ENCODE results near the gene RDM1.
"Not testable (repeated sequence)": the region's sequence is repeated elsewhere in the genome, so short reads cannot be mapped to it uniquely, and the experiment has no call there.

RDM1 gene, protein sequence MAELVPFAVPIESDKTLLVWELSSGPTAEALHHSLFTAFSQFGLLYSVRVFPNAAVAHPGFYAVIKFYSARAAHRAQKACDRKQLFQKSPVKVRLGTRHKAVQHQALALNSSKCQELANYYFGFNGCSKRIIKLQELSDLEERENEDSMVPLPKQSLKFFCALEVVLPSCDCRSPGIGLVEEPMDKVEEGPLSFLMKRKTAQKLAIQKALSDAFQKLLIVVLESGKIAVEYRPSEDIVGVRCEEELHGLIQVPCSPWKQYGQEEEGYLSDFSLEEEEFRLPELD

DNA sequence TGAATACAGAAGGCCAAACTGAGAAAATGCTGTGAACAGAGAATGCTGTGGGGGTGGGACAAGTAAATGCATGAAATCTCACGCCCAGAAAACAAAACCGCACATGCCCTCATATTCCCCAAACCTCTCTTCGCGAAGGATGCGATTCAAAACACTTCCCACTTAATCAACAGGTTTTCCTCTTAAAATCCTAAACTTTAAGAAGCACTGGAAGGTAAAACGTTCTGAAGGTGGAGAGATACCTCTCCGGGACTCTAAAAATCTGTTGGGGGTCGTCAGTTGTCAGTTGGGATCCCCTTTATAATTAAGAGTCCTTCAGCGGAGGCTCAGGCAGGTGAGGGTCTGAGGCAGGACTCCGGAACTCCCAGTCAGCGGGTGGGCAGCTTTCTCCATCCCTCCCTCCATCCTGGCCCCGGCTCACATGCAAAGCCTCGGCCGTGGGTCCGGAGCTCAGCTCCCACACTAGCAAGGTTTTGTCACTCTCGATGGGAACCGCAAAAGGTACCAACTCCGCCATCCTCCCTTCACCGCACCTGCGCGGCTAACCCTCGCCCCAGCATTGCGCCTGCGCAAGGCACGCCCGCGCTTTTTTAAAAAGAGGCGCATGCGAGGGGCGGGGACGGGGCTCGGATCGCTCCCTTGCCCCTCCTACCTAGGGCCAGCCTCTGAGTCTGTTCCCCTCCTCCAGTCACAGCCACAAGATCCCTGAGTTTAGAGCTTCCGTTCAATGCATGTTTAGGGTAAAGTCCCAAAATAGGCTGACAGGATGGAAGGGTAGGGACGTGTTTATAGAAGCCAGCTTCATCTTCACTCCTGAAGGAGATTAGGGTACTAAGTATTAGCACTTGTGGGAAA is at the start of gene RDM1:
Gene RDM1, minus strand, starts transcription at position 563 of the 855 bp plus-strand sequence. Its CDS starts 46 bp downstream, at position 517.
- DNase-seq = peak; percentile 94

DNA sequence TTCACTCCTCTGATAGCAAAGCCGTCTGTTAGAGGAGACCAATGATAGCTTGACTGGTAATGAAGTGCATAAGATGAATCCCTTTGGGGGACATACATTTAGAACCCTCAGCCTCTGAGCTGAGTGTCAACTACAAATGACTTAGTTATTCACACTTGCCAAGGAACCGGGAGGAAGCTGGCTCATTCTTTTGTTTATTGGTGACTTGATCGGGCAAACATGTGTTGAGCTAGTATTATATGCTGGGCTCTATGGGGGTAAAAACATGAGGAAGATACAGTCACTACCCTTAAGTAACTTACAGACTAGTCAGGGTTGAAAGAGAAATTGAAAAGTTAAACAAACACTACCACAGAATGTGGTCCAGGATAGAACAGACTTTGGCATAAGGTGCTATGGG is 47.8 kb upstream of the RDM1 start:
- DNase-seq = no peak

GRCh38 chr17:35977509-35977908 is 46.9 kb upstream of the RDM1 start:
- no peak for DNase-seq

GRCh38 chr17:35973333-35974260 is 43.0 kb upstream of the RDM1 start:
- no peak for DNase-seq

DNA sequence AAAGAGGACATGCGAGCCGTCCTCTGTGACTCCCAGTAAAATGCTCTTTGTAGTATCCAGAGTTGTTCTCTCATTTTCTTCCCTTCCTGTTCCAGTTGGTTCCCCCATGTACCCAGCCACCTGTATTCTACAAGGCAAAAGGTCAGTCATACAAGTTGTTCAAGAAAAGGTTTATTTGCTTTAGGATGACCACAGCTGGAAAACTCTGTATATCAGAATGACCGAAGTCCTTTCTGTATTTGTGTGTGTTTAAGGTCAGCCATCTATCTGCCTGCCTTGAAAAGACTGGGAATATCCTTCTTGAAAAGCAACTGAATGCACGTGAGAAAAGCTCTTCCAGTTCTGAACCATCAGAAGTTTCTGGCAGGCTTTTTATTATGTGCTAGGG is 42.4 kb upstream of the RDM1 start:
- DNase-seq = no peak

DNA sequence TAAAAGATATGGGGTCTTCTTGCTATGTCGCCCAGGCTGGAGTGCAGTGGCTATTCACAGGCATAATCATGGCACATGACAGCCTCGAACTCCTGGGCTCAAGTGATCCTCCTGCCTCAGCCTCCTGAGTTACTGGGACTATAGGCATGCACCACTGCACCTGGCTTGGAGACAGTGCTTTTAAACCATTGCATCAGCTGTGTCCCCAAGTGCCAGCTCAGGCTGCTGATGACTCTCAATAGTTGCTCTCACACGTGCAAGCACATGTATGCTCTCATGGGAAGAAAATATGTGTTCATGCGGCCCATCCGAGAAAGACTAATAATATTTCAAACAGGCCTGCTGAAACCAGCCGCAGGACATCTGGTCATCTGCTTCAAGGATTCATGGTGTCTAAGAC is 42.0 kb upstream of the RDM1 start:
- DNase-seq = no peak

GRCh38 chr17:35972066-35972465 is 41.5 kb upstream of the RDM1 start:
- no peak for DNase-seq

DNA sequence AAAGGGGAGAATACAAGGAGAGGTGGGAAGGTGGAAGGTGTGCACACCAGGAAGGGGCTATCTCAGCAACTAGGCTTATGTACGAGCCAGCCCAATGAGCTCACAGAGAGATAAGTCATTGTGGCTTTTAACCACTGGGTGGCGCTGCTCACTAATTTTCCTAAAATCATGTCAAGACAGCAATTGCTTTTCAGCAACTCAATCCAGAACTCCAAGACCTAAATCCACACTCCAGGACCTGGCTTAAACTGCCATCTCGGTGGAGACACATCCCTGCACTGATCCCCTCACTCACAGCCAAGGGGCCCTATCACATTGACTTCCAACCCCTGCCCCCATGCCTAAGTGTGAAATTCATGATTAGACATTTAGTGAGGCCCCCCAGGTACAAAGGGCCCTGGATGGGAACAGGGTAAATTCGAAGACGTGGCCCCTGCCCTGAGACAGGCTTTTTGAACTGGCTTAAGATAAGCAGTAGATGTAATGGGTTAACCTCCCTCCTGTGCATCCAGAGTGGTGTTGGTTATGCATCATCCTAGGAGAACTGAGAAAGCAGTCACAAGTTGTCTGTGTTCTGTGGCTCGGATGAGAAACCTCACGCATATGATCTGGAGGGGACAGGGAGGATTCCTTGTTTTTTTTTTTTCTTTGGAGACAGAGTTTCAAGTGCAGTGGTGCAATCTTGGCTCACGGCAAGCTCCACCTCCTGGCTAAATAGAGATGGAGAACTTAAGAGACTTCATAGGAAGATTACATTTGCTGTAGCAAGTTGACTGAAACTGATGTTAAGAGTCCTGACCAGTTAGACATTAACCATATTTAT is 39.2 kb upstream of the RDM1 start:
- DNase-seq = peak; percentile 90

- DNase-seq = no peak
Observed at GRCh38 chr17:35968520-35969054, 38.0 kb upstream of the RDM1 start.

- DNase-seq = no peak
Observed at GRCh38 chr17:35965272-35965671, 34.7 kb upstream of the RDM1 start.

DNA sequence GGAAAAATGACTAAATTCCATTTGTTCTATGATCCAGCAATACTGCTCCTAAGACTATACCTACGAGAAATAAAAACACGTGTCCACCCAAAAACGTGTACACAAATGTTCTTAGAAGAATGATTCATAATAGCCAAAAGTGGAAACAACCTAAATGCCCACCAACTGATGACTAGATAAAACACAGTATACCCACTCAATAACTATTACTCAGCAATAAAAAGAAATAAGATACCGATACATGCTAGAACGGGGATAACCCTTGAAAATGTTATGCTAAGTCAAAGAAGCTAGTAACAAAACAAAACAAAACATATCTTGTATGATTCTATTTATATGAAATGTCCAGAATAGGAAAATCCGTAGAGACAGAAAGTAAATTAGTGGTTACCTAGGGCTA is 33.1 kb upstream of the RDM1 start:
- no peak for DNase-seq

- no peak for DNase-seq
Observed at GRCh38 chr17:35953720-35954119, 23.1 kb upstream of the RDM1 start.

- DNase-seq = no peak
Observed at GRCh38 chr17:35949401-35949800, 18.8 kb upstream of the RDM1 start.

DNA sequence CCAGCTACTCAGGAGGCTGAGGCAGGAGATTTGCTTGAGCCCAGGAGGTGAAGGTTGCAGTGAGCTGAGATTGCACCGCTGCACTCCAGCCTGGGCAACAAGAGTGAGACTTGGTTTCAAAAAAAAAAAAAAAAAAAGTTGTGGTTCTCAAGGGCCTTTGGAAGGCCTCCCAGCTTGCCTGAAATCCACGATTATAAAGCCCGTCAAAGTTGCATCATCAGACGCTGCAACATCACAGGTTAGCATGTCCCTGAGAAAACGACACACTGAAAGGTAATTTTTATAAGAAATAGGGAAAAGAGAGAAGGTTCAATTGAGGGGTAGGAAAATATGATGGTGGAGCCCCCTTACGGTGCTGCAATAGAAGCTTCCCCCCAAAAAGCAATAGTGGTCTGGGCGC is 17.5 kb upstream of the RDM1 start:
- no peak for DNase-seq

DNA sequence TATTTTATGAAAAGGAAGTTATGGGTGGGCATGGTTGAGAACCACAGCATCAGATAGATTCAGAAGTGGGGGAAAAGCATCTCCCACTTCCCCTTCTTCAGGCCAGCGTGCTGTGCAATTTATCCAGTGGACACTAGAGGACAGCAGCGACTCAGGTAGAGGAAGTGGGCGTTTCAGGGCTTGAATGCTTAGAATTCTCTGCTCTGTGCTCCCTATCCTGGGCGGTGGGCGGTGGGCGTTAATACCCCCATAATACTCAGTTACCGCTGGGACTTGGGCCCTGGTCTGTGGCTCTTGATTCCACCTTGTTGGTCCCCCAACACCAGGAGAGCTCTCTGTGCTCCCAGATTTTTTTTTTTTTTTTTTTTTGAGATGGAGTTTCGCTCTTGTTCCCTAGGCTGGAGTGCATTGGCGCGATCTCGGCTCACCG is 16.6 kb upstream of the RDM1 start:
- DNase-seq = peak; percentile 76

DNA sequence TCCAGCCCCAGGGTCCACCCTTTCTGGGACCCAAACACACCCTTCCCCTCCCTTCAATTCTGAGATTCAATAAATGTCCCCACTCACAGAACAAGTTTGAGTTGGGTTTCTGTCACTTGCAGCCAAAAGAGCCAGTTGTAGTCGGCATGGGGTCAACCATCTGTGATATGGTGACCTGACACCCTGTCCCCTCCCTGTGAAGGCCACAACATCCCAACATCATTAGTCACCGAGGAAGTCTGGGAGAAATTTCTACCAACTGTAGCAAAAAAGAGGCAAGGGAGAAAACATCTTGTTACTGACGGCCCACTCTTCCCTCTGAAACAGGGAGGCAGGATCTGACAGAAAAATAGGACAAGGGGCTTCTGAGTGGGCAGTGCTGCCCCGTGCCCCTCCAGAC is 13.6 kb upstream of the RDM1 start:
- DNase-seq = no peak

DNA sequence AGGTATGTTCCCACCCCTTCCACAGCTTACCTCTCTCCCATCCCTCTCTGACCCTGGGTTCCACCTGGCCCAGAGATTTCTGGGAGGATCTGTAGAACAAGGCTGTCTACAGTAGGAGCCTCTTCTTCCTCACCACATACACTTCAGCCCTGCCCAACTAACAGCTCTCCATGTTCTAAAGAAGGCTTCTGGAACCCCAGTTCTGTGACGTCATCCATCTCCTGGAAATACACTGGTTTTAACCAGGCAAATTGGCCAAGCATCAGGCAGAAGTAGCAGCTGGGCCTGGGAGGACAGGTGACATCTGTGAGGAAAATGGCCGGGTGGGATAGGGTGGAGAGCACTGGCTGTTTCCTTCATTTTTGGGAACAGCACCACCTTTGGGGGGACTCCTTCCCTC is 13.0 kb upstream of the RDM1 start, which contains the start of gene LYZL6:
Gene LYZL6, minus strand, starts transcription at position 177 of the 400 bp plus-strand sequence. CDS start 4,357 bp downstream, outside the sequence.
- no peak for DNase-seq

GRCh38 chr17:35942588-35943186 is 12.1 kb upstream of the RDM1 start:
- no peak for DNase-seq

- DNase-seq = not testable (repeated sequence)
Observed at GRCh38 chr17:35938492-35938891, 7.9 kb upstream of the RDM1 start.

DNA sequence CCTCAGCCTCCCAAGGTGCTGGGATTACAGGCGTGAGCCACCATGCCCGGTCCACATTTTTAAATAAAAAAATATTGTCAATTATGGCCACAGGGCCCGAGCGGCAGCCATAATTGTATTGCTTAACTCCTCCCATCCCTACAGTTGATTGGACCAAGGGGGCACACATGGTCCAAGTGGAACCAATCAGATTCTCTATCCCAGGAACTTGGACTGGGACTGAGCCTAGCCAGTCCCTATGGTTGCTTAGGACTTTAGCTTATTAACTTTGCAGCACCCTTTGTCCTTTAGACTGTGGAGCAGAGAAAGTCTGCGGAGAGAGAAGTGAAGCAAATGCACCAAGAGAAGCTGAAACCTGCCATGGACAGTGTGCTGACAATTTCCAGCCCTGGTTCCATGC is 5.5 kb upstream of the RDM1 start:
- no peak for DNase-seq

DNA sequence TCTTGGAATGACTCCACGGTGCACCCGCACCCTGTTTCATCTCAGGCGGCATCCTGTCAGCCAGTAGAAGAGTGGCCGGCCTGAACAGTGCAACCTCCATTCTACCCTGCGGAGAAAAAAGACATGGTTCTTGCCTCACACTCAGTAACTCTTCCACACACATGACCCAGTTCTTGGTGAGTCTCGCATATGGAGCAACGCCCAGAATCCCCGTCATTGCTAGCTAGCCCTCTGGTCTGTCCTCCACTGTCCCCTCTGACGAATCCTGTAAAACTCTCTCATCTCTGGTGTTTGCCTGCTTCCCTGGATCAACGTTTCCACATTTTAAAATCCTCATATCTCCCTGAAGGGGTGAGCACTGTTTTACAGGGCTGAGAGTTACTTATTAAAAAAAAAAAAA is 4.2 kb upstream of the RDM1 start:
- no peak for DNase-seq
